ENCODE results near the gene TBC1D14. TPM values are rescaled to one million over a fixed set of nuclear protein-coding genes. Genes with fewer than 3 reads are reported as not detected.

Gene TBC1D14
- total RNA-seq, 1 experiment from 2014 or later, result 51.9 TPM

DNA sequence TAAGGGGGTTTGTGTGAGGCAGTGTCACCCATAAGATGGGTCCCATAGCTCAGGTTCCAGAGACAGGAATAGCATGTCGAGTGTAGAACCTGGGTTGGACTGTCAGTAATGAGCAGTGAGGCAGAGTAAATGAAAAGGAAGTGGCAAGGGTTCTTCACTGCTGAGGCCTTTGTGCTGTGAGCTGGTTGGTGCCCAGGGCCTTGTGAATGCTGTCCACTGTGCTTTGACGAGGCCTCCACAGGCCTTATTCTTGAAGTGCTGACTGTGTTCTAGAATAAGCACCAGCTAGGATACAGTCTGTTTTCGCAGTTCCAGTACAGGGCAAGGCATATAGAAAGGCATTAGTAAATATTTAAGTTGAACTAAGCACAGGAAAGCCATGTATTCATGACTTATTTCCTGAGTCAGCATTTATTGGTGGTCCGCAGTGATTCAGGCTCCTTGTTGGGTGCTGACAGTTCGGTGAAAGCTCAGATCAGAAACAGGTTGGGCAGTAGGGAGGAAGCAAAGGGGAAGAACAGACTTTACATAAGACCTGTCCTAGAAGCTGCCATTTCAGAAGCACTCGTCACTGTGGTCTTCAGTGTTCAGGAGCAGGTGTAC lies 107.9 kb downstream of the TBC1D14 start:
- no peak for DNase-seq (ENCODE audit: low read depth)

GRCh38 chr4:7018281-7018680 lies 108.7 kb downstream of the TBC1D14 start:
- no peak for DNase-seq (ENCODE audit: low read depth)

DNA sequence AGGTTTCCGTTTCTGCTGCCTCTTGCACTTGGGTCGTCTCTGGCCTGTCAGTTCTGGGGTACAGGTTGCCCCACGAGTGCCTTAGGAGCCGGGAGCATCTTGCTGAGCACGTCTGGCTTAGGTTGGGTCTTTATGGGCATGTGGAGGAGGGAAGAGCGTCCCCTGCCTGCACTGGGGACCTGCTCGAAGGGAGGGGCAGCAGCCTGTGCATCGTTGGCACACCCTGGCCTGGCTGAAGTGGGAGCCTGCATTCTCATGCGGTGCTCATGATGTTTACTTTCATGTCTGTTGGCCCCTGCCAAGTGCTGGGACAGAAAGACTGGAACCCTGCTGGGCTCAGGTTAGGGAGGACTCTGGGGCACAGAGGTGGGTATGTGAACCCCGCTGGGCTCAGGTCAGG lies 109.7 kb downstream of the TBC1D14 start:
- DNase-seq (ENCODE audit: low read depth), result no peak

- peak; percentile 5 for DNase-seq (ENCODE audit: low read depth)
These were observed 110.7 kb downstream of the TBC1D14 start for GRCh38 chr4:7020290-7020689.

GRCh38 chr4:7020856-7021255 lies 111.2 kb downstream of the TBC1D14 start:
- DNase-seq (ENCODE audit: low read depth), result no peak

GRCh38 chr4:7021355-7021754 lies 111.7 kb downstream of the TBC1D14 start:
- DNase-seq (ENCODE audit: low read depth), result no peak

GRCh38 chr4:7021930-7022664 lies 112.5 kb downstream of the TBC1D14 start:
- peak; percentile 79 for DNase-seq (ENCODE audit: low read depth)

DNA sequence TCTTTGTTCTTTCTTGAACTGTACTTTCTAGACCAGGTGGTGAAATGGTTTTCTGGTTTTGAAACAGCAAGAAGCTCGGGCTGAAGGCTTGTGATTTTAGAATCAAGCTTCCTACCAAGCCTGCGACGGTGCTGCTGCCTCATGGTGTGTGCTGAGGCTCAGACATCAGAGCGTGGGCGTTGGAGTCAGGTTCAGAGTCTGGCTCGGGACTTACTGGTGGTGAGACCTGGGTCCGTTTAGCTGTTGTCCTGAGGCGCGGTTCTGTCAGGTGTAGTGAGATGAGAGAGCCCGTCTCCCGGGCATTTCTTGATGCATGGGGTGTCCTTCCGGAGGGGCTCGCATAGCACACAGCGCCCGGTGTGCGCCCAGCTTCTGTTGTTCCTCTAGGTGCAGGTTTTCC lies 113.9 kb downstream of the TBC1D14 start:
- DNase-seq (ENCODE audit: low read depth), result no peak

DNA sequence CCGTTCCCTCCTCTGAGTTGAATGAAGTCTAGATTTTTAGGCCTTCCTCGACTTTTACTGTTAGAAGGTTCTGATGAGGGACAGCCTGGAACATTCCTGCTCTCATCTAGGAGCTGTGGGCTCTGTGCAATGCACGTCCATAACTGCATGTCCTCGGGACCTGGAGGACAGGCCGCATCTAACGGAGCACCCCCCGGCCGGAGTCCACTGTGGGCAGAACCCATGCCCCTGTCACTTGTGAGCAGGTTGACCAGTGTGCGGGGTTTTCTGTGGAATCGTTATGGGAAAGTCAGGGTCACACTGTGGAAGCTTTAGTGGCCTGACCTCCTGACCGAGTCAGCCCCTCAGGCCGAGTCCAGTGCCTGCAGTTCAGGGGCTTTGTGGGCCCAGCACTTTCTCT lies 114.3 kb downstream of the TBC1D14 start:
- DNase-seq (ENCODE audit: low read depth), result no peak

- no peak for DNase-seq (ENCODE audit: low read depth)
These were observed 114.8 kb downstream of the TBC1D14 start for GRCh38 chr4:7024336-7024890.

- DNase-seq (ENCODE audit: low read depth), result no peak
These were observed 115.5 kb downstream of the TBC1D14 start for GRCh38 chr4:7025040-7025602.

DNA sequence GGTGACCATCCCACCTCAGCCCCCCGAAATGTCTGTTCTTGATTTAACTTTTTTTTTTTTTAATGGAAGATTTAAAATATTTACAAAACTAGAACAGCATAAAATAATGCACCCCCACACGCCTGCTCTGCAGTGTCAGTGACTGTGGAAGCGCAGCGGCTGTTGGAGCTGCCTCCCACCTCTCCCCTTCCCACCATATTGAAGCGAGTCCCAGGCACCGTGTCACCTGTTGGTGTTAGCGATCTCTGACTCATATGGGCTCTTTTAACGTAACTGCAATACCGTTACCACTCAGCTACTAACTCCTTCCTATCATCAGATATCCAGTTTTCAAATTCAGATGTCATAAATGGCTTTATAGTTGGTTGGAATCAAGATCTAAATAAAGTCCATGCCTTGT lies 116.5 kb downstream of the TBC1D14 start:
- DNase-seq (ENCODE audit: low read depth), result no peak

DNA sequence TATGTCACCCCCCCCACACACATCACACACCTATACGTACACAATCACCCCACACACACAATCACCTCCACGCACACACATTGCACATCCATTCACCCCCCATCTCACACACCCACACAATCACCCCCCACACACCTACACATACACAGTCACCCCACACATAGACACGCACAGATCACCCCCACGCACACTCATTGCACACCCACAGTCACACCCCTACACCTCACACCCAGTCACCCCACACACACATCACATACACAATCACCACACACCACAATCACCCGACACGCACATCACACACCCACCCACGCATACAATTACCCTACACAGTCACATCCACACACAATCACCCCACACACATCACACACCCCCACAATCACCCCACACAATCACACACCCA lies 117.7 kb downstream of the TBC1D14 start:
- no peak for DNase-seq (ENCODE audit: low read depth)

- DNase-seq (ENCODE audit: low read depth), result no peak
These were observed 118.3 kb downstream of the TBC1D14 start for GRCh38 chr4:7027913-7028312.

DNA sequence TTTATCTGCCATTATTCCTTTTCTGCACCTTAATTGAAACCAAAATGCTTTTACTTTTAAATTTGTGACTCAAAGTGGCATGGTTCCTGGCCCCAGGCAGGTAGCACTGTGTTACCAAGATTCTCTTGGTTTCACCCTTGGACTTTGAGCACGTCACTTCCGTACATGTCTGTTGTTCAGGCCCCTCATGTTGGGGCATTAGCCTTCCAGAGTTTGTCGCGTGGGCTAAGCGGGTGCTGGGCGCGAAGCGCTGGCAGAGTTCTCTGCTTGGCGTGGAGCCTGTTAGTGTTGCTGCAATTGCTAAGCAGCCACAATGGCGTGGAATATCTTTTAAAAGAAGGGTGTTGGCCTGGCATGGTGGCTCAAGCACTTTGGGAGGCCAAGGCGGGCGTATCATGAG lies 119.6 kb downstream of the TBC1D14 start:
- DNase-seq (ENCODE audit: low read depth), result no peak

DNA sequence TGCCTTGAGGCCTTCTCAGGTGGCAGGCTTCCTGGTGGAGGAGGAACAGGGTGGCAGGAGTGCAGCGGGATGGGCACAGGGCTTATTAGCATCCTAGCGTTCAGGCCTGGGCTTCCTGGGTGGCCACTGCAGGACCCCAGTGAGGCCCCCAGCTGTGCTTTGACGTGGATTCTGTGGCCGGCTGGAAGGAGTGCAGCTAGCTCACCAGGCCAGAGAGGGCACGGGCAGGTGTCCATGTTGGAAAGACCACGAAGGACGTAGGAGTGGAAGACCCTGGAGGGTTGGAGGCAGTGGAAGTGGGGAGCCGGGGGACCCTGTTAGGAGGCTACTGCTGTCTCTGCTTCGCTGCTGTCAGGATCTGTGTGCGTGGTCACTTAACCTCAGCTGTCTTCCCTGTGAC lies 120.3 kb downstream of the TBC1D14 start:
- no peak for DNase-seq (ENCODE audit: low read depth)

GRCh38 chr4:7030856-7031255 lies 121.2 kb downstream of the TBC1D14 start:
- DNase-seq (ENCODE audit: low read depth), result no peak

DNA sequence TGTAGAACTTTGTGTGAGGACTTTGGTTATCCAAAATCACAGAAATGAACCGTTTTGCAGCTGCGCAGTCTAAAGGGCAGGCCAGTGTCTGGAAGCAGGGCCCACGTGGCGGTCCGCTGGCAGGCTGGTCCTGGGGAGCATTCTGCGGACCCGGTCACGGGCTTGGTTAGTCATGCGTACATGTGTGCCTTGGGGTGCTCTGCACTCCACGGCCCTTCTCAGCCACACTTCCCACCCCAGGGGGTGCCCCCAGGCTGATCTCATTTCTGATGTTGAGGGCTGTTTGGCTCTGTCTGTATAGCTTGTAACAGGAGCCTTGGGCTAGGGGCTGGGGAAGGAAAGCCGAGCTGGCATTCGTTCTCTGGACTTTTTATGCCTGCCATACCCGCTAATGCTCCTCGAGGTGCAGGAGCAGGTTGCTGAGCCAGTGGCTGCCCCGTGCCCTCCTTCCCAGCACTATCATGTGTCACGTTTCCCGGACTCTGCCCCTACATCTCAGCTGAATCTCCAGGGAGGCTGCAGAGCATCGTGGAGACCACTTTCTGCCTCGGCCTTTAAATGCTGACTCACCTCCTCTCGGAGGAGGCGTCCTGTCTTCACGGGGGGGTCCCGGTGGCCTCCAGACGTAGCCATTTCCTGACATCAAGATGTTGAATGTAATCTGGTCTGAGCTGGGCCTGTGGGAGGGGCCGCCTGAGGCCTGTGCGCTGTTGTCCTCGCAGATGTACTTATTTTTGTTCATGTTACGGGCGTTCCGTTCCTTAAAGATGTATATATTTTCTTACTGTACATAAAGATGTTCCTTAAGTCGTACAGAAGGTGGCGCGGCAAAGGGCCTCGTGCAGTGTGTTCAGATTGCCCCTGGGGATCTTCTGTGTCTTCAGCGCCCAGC lies 122.2 kb downstream of the TBC1D14 start:
- DNase-seq (ENCODE audit: low read depth), result no peak

GRCh38 chr4:7032596-7032995 lies 123.0 kb downstream of the TBC1D14 start:
- no peak for DNase-seq (ENCODE audit: low read depth)

GRCh38 chr4:7034262-7035081 lies 124.8 kb downstream of the TBC1D14 start:
- DNase-seq (ENCODE audit: low read depth), result peak; percentile 40

- DNase-seq (ENCODE audit: low read depth), result no peak
These were observed 127.8 kb downstream of the TBC1D14 start for GRCh38 chr4:7037425-7037824.

All from LHCN-M2 (cell line).